ENCODE results near the gene PPP3CA. TPM values are rescaled to one million over a fixed set of nuclear protein-coding genes. Genes with fewer than 3 reads are reported as not detected.
A peak's percentile ranks its signal among the peaks of the same experiment; 100 is the strongest.
"Not testable (repeated sequence)": the region's sequence is repeated elsewhere in the genome, so short reads cannot be mapped to it uniquely, and the experiment has no call there.

PPP3CA gene
- total RNA-seq, 1 donor from 2014 or later: 50.4 TPM

- not testable (repeated sequence) for DNase-seq
These were observed 352.3 kb downstream of the PPP3CA start for GRCh38 chr4:100995002-100995401.

GRCh38 chr4:100991332-100992069 is 355.8 kb downstream of the PPP3CA start:
- not testable (repeated sequence) for DNase-seq

- DNase-seq: no peak
These were observed 357.9 kb downstream of the PPP3CA start for GRCh38 chr4:100989401-100989800.

GRCh38 chr4:100988876-100989275 is 358.4 kb downstream of the PPP3CA start:
- DNase-seq: no peak

GRCh38 chr4:100986360-100986868 is 360.9 kb downstream of the PPP3CA start:
- DNase-seq: no peak

GRCh38 chr4:100985576-100985975 is 361.8 kb downstream of the PPP3CA start:
- no peak for DNase-seq

- no peak for DNase-seq
These were observed 362.4 kb downstream of the PPP3CA start for GRCh38 chr4:100984901-100985300.

GRCh38 chr4:100983426-100983825 is 363.9 kb downstream of the PPP3CA start:
- DNase-seq: no peak

GRCh38 chr4:100982345-100982744 is 365.0 kb downstream of the PPP3CA start:
- no peak for DNase-seq

- no peak for DNase-seq
These were observed 365.7 kb downstream of the PPP3CA start for GRCh38 chr4:100981447-100982204.

GRCh38 chr4:100979736-100980135 is 367.6 kb downstream of the PPP3CA start:
- no peak for DNase-seq

GRCh38 chr4:100977746-100978397 is 369.5 kb downstream of the PPP3CA start:
- DNase-seq: no peak

- no peak for DNase-seq
These were observed 370.1 kb downstream of the PPP3CA start for GRCh38 chr4:100977274-100977673.

Small RNA genes lying within 50 kb of the gene (small RNA-seq; reads per million reads assigned to genes)
- 0.28 reads per million, percentile 26 among the genes with 10 or more reads in this experiment for gene MIR1255A (ENCODE audit: low replicate concordance)
- gene MIR8066 (ENCODE audit: low replicate concordance): not detected
